LNCaP clone FGC (cell line): ENCODE data around the gene PRIM1.

ENCODE experiments used
- DNase-seq: peaks from one replicate; pipeline ENCODE4 v3.0.0-alpha.2; 2011; ENCODE audit warnings: low read depth
- H3K4me3 ChIP-seq: 2 replicates; pipeline ENCODE4 v1.5.1; 2011; ENCODE audit warnings: mild to moderate bottlenecking, low read depth, low read length, control low read depth
- CTCF ChIP-seq: IDR thresholded peaks from 2 replicates; pipeline ENCODE4 v1.5.1; 2012; ENCODE audit warnings: mild to moderate bottlenecking; ENCODE audit not compliant: control insufficient read depth, insufficient read depth; ENCODE audit errors: extremely low read depth

The PRIM1 gene

GRCh38 chr12:56772625-56773024 is 20.5 kb upstream of the PRIM1 start:
- no peak for TF ChIP-seq CTCF
- no peak overlapping the region for H3K4me3 ChIP-seq

GRCh38 chr12:56769868-56770267 is 17.7 kb upstream of the PRIM1 start:
- TF ChIP-seq CTCF = no peak
- no peak for DNase-seq
- no peak overlapping the region for H3K4me3 ChIP-seq

More at GRCh38 chr12:56772625-56773024, 20.5 kb upstream of the PRIM1 start:
- no peak for DNase-seq

- no peak overlapping the region for H3K4me3 ChIP-seq
- no peak for TF ChIP-seq CTCF
- peak; percentile 84 for DNase-seq
Observed at GRCh38 chr12:56768424-56768823, 16.3 kb upstream of the PRIM1 start.

- H3K4me3 ChIP-seq = no peak overlapping the region
- DNase-seq = no peak
- TF ChIP-seq CTCF = no peak
Observed at GRCh38 chr12:56766535-56766934, 14.4 kb upstream of the PRIM1 start.

GRCh38 chr12:56763753-56764657 is 11.9 kb upstream of the PRIM1 start:
- no peak overlapping the region for H3K4me3 ChIP-seq
- no peak for DNase-seq
- no peak for TF ChIP-seq CTCF

- DNase-seq = no peak
- no peak for TF ChIP-seq CTCF
- H3K4me3 ChIP-seq = no peak overlapping the region
Observed at GRCh38 chr12:56761812-56762211, 9.7 kb upstream of the PRIM1 start.

- no peak for TF ChIP-seq CTCF
- no peak overlapping the region for H3K4me3 ChIP-seq
- no peak for DNase-seq
Observed at GRCh38 chr12:56760460-56760859, 8.3 kb upstream of the PRIM1 start.
